Suprapubic skin (tissue), 3 donors: Measurements from ENCODE around the gene ATP8B1.

ENCODE experiments used
- POLR2AphosphoS5 ChIP-seq, 3 donors: sonication (generic); formaldehyde crosslinking; IDR thresholded peaks; one replicate each; pipeline ENCODE4 v1.6.1; 2017; ENCODE audit warnings: antibody characterized with exemption in 3 of 3
- TF ChIP-seq, protein P1 (sequence below), 2 donors: fragments of 200-600 bp in 1 of 2; fragments of 450-650 bp in 1 of 2; sonication (generic) in 1 of 2; IDR thresholded peaks; one replicate each; pipeline ENCODE4 v1.5.1; 2016 to 2019; ENCODE audit warnings: antibody characterized with exemption in 2 of 2, mild to moderate bottlenecking in 1 of 2, moderate library complexity in 1 of 2

DNA sequence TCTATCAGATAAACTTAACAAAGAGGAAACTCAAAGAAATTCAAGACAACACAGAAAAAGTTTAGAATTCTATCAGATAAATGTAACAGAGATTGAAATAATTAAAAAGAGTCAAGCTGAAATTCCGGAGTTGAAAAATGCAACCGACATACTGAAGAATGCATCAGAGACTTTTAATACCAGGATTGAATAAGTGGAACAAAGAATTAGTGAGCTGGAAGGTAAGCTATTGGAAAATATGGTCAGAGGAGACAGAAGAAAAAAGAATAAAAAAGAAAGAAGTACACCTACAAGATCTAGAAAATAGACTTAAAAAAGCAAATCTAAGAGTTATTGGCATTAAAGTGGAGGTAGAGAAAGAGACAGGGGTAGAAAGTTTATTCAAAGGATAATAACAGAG lies 88.0 kb downstream of the ATP8B1 start:
- TF ChIP-seq, protein P1, sequence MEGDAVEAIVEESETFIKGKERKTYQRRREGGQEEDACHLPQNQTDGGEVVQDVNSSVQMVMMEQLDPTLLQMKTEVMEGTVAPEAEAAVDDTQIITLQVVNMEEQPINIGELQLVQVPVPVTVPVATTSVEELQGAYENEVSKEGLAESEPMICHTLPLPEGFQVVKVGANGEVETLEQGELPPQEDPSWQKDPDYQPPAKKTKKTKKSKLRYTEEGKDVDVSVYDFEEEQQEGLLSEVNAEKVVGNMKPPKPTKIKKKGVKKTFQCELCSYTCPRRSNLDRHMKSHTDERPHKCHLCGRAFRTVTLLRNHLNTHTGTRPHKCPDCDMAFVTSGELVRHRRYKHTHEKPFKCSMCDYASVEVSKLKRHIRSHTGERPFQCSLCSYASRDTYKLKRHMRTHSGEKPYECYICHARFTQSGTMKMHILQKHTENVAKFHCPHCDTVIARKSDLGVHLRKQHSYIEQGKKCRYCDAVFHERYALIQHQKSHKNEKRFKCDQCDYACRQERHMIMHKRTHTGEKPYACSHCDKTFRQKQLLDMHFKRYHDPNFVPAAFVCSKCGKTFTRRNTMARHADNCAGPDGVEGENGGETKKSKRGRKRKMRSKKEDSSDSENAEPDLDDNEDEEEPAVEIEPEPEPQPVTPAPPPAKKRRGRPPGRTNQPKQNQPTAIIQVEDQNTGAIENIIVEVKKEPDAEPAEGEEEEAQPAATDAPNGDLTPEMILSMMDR (IDR thresholded peaks at IDR 0.05) = no peak
- no peak for TF ChIP-seq POLR2AphosphoS5 (IDR thresholded peaks at IDR 0.05)
